ENCODE data around the gene CCT5.

DNA sequence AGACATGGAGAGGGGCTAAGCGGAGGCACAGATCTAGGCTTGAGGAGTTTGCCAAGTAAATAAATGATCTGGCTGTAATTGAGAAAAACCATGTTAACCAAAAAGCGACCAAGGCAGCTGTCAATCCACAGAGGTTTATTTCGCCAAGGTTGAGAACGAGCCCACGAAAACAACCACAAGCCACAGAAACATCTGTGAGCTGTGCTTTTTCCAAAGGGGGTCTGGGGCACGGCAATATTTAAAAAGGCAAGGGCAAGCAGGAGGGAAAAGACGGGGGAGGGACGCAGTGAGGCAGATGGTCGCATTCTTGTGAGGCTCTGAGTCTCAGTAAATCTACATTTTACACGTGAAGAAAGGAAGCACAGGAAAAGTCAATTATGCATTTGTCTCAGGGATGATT is 25.4 kb downstream of the CCT5 start:
- TF ChIP-seq, protein P1, sequence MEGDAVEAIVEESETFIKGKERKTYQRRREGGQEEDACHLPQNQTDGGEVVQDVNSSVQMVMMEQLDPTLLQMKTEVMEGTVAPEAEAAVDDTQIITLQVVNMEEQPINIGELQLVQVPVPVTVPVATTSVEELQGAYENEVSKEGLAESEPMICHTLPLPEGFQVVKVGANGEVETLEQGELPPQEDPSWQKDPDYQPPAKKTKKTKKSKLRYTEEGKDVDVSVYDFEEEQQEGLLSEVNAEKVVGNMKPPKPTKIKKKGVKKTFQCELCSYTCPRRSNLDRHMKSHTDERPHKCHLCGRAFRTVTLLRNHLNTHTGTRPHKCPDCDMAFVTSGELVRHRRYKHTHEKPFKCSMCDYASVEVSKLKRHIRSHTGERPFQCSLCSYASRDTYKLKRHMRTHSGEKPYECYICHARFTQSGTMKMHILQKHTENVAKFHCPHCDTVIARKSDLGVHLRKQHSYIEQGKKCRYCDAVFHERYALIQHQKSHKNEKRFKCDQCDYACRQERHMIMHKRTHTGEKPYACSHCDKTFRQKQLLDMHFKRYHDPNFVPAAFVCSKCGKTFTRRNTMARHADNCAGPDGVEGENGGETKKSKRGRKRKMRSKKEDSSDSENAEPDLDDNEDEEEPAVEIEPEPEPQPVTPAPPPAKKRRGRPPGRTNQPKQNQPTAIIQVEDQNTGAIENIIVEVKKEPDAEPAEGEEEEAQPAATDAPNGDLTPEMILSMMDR (conservative IDR thresholded peaks at IDR 0.05; ENCODE audit: low read length) = no peak
- no peak for TF ChIP-seq EZH2phosphoT487 (IDR thresholded peaks at IDR 0.05; ENCODE audit: borderline replicate concordance)
